ENCODE measurements around the gene PHC3. TPM values are rescaled to one million over a fixed set of nuclear protein-coding genes. Genes with fewer than 3 reads are reported as not detected.

The PHC3 gene
- polyA plus RNA-seq, 1 donor = 26.6 TPM

- DNase-seq = peak; percentile 38 to 74
- Histone ChIP-seq H3K27ac (ENCODE audit: low read length) (peak overlapping the region; percentile 91), H3K9me3 (ENCODE audit: control insufficient read depth, low read depth, low read length) (no peaks in the 10 kb centered on the region), H3K4me1 (ENCODE audit: control insufficient read depth, insufficient read depth, low read length) (peaks cover 66% of the 10 kb centered on the region), H3K36me3 (ENCODE audit: control insufficient read depth, insufficient read depth, low read length) (peaks cover 26% of the 10 kb centered on the region), H3K27me3 (ENCODE audit: control insufficient read depth, insufficient read depth, low read length) (no peaks in the 10 kb centered on the region), H3K4me3 (ENCODE audit: low read length) (no peak overlapping the region)
- WGBS (ENCODE audit: insufficient coverage, low lambda C conversion rate) = no CpG with 5 or more reads among the region's 8 CpGs
These were observed 136.7 kb downstream of the PHC3 start for GRCh38 chr3:170044795-170045244.

- Histone ChIP-seq H3K27me3 (ENCODE audit: control insufficient read depth, insufficient read depth, low read length) (no peaks in the 10 kb centered on the region), H3K4me1 (ENCODE audit: control insufficient read depth, insufficient read depth, low read length) (peaks cover 61% of the 10 kb centered on the region), H3K9me3 (ENCODE audit: control insufficient read depth, low read depth, low read length) (no peaks in the 10 kb centered on the region), H3K36me3 (ENCODE audit: control insufficient read depth, insufficient read depth, low read length) (peaks cover 26% of the 10 kb centered on the region), H3K4me3 (ENCODE audit: low read length) (no peak overlapping the region), H3K27ac (ENCODE audit: low read length) (peak overlapping the region; percentile 91)
- 100% methylated on average over 2 of the region's 8 CpGs for WGBS (ENCODE audit: insufficient coverage, low lambda C conversion rate)
- DNase-seq = no peak
These were observed 137.3 kb downstream of the PHC3 start for GRCh38 chr3:170044271-170044670.

GRCh38 chr3:170043506-170043905, 138.0 kb downstream of the PHC3 start:
- H3K27me3 ChIP-seq (ENCODE audit: control insufficient read depth, insufficient read depth, low read length) = peaks cover 4% of the 10 kb centered on the region
- no peak for DNase-seq
- WGBS (ENCODE audit: insufficient coverage, low lambda C conversion rate) = no CpG with 5 or more reads among the region's 7 CpGs
- H3K36me3 ChIP-seq (ENCODE audit: control insufficient read depth, insufficient read depth, low read length) = peaks cover 23% of the 10 kb centered on the region
- no peaks in the 10 kb centered on the region for H3K9me3 ChIP-seq (ENCODE audit: control insufficient read depth, low read depth, low read length)
- peak overlapping the region; percentile 91 for H3K27ac ChIP-seq (ENCODE audit: low read length)
- H3K4me1 ChIP-seq (ENCODE audit: control insufficient read depth, insufficient read depth, low read length) = peaks cover 53% of the 10 kb centered on the region
- H3K4me3 ChIP-seq (ENCODE audit: low read length) = no peak overlapping the region

DNA sequence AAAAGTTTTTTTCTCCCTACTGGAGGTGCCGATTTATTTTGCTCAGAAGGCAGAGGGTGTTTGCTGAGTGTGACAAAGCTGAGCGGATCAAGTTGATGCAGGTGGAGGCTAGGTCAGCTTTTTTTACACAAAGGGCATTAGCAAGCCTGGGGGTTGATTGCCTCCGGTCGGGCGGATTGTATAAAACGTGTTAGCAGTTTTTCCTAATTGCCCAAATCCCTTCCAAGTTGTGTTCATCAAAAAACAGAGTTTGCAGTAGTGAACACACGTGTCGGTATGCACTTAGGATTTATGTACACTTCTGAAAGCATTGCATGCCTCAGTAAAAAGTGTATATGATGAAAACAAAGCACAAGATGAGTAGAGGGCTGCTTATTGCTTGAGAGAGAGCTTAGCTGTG, 141.1 kb downstream of the PHC3 start:
- peak overlapping the region; percentile 97 for H3K4me3 ChIP-seq (ENCODE audit: low read length)
- peaks cover 8% of the 10 kb centered on the region for H3K27me3 ChIP-seq (ENCODE audit: control insufficient read depth, insufficient read depth, low read length)
- WGBS (ENCODE audit: insufficient coverage, low lambda C conversion rate) = no CpG with 5 or more reads among the region's 8 CpGs
- H3K36me3 ChIP-seq (ENCODE audit: control insufficient read depth, insufficient read depth, low read length) = peaks cover 18% of the 10 kb centered on the region
- peaks cover 31% of the 10 kb centered on the region for H3K4me1 ChIP-seq (ENCODE audit: control insufficient read depth, insufficient read depth, low read length)
- H3K9me3 ChIP-seq (ENCODE audit: control insufficient read depth, low read depth, low read length) = no peaks in the 10 kb centered on the region
- DNase-seq = peak in 1 of 2 donors; percentile 61
- peak overlapping the region; percentile 100 for H3K27ac ChIP-seq (ENCODE audit: low read length)

DNA sequence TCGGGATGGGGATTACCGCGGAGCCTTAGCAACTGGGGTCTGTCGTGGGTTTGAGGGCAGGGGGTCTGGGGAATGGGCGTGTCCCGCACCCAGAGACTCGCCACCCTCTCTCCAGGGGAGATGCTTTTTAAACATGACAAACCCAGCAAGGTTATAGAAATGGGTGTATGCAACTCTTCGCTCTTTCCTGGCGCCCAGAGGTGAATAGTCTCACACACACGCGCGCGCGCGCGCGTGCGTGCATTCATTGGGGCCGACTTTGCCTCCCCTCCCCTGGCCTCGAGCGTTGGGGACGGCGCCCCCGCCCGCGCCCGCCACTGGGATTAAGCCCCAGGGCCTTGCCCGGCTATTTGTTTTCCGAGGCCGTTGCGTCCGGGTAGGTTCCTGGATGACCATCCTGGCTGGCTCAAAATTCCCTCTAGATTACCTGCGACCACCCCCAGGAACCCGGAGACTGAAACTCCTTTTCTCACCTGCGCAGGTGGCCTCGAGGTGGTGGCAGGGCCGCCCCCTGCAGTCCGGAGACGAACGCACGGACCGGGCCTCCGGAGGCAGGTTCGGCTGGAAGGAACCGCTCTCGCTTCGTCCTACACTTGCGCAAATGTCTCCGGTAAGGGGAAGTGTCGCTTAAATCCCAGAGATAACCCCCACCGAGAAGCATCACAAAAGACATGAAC, 143.0 kb downstream of the PHC3 start:
- Histone ChIP-seq H3K9me3 (ENCODE audit: control insufficient read depth, low read depth, low read length) (no peaks in the 10 kb centered on the region), H3K36me3 (ENCODE audit: control insufficient read depth, insufficient read depth, low read length) (peaks cover 10% of the 10 kb centered on the region), H3K27me3 (ENCODE audit: control insufficient read depth, insufficient read depth, low read length) (peaks cover 8% of the 10 kb centered on the region), H3K4me3 (ENCODE audit: low read length) (peak overlapping the region; percentile 97), H3K4me1 (ENCODE audit: control insufficient read depth, insufficient read depth, low read length) (peaks cover 16% of the 10 kb centered on the region), H3K27ac (ENCODE audit: low read length) (peak overlapping the region; percentile 100)
- peak; percentile 62 to 79 for DNase-seq
- no CpG with 5 or more reads among the region's 51 CpGs for WGBS (ENCODE audit: insufficient coverage, low lambda C conversion rate)

Other genes with a start within 250 kb of the PHC3 start
- 98.0 TPM for gene SEC62, start 214.9 kb downstream of the PHC3 start, polyA plus RNA-seq
- 169 TPM for gene GPR160, start 143.7 kb downstream of the PHC3 start, polyA plus RNA-seq
- 30.1 TPM for gene PRKCI, start 40.7 kb upstream of the PHC3 start, polyA plus RNA-seq
- gene SKIL, start 176.0 kb upstream of the PHC3 start, polyA plus RNA-seq = 59.1 TPM
- 5.0 TPM for gene CLDN11, start 237.1 kb upstream of the PHC3 start, polyA plus RNA-seq

All from large intestine (tissue), 3 donors.